GM23338 (cell line): ENCODE data around the gene ITGA1. TPM values are rescaled to one million over a fixed set of nuclear protein-coding genes. Genes with fewer than 3 reads are reported as not detected.

ENCODE experiments used
- ATAC-seq: fragments of 200-7000 bp; cut with Tn5 transposase; 3 replicates; pipeline ENCODE4 v1.9.1; 2020
- DNase-seq: peaks from one replicate; pipeline ENCODE4 v3.0.0-alpha.2; 2015; ENCODE audit warnings: low spot score
- H2AFZ ChIP-seq: fragments of 200-600 bp; sonication (generic); 2 replicates; pipeline ENCODE4 v1.8.0; 2016; ENCODE audit warnings: antibody characterized with exemption, mild to moderate bottlenecking, moderate library complexity
- H3F3A ChIP-seq: fragments of 200-600 bp; sonication (generic); replicated peaks from 2 replicates; pipeline ENCODE4 v1.8.0; 2017; ENCODE audit warnings: antibody characterized with exemption, mixed run types, low read depth
- H3K27ac ChIP-seq: fragments of 200-600 bp; sonication (generic); 2 replicates; pipeline ENCODE4 v1.6.1; 2016; ENCODE audit warnings: low read depth
- H3K27me3 ChIP-seq: fragments of 200-600 bp; sonication (generic); 2 replicates; pipeline ENCODE4 v1.8.0; 2016; ENCODE audit warnings: mild to moderate bottlenecking, mixed run types, moderate library complexity; ENCODE audit not compliant: insufficient read depth
- H3K36me3 ChIP-seq: fragments of 200-600 bp; sonication (generic); 2 replicates; pipeline ENCODE4 v1.8.0; 2016; ENCODE audit warnings: mild to moderate bottlenecking; ENCODE audit not compliant: insufficient read depth
- H3K4me1 ChIP-seq: fragments of 200-600 bp; sonication (generic); 2 replicates; pipeline ENCODE4 v1.8.0; 2016; ENCODE audit warnings: mild to moderate bottlenecking, moderate library complexity; ENCODE audit not compliant: insufficient read depth
- H3K4me2 ChIP-seq: fragments of 200-600 bp; sonication (generic); 2 replicates; pipeline ENCODE4 v1.7.1; 2017; ENCODE audit warnings: mixed run types
- H3K4me3 ChIP-seq: fragments of 200-600 bp; sonication (generic); 2 replicates; pipeline ENCODE4 v1.6.1; 2016; ENCODE audit warnings: mixed run types
- H3K79me2 ChIP-seq: fragments of 200-600 bp; sonication (generic); replicated peaks from 2 replicates; pipeline ENCODE4 v1.8.0; 2017; ENCODE audit warnings: mild to moderate bottlenecking; ENCODE audit not compliant: insufficient read depth
- H3K9me2 ChIP-seq: fragments of 200-600 bp; sonication (generic); 2 replicates; pipeline ENCODE4 v1.8.0; 2017; ENCODE audit not compliant: insufficient read depth
- H4K20me1 ChIP-seq: fragments of 200-600 bp; sonication (generic); replicated peaks from 2 replicates; pipeline ENCODE4 v1.8.0; 2017; ENCODE audit warnings: mild to moderate bottlenecking; ENCODE audit not compliant: insufficient read depth
- H3K27ac Mint-ChIP-seq: 2 replicates; pipeline ENCODE4 v1.8.0; 2020; ENCODE audit warnings: inconsistent platforms, mild to moderate bottlenecking, moderate library complexity, mixed read lengths
- H3K27me3 Mint-ChIP-seq: 3 replicates; pipeline ENCODE4 v1.8.0; 2022; ENCODE audit warnings: low read depth, mild to moderate bottlenecking, moderate library complexity, mixed read lengths, inconsistent platforms; ENCODE audit not compliant: insufficient read depth, poor library complexity
- H3K36me3 Mint-ChIP-seq: 3 replicates; pipeline ENCODE4 v1.8.0; 2021; ENCODE audit warnings: low read depth, mild to moderate bottlenecking, inconsistent platforms, moderate library complexity, mixed read lengths
- H3K4me1 Mint-ChIP-seq: 3 replicates; pipeline ENCODE4 v1.8.0; 2020; ENCODE audit warnings: mild to moderate bottlenecking, inconsistent platforms, mixed read lengths
- H3K4me3 Mint-ChIP-seq: 3 replicates; pipeline ENCODE4 v1.8.0; 2021; ENCODE audit warnings: moderate library complexity, mild to moderate bottlenecking, inconsistent platforms, mixed read lengths
- H3K9me3 Mint-ChIP-seq: 3 replicates; pipeline ENCODE4 v1.8.0; 2020; ENCODE audit warnings: moderate library complexity, mild to moderate bottlenecking, inconsistent platforms, mixed read lengths
- CREB1 ChIP-seq: fragments of 250-450 bp; sonication (Bioruptor Pico); IDR thresholded peaks from 2 replicates; pipeline ENCODE4 v1.5.0; 2020; ENCODE audit warnings: low read depth, mild to moderate bottlenecking, moderate library complexity
- EZH2 ChIP-seq: fragments of 200-600 bp; sonication (generic); IDR thresholded peaks from one replicate; pipeline ENCODE4 v1.8.0; 2017; ENCODE audit warnings: antibody characterized with exemption, mild to moderate bottlenecking, low read depth; ENCODE audit not compliant: unreplicated experiment
- EZH2phosphoT487 ChIP-seq: fragments of 200-600 bp; sonication (generic); IDR thresholded peaks from one replicate; pipeline ENCODE4 v1.8.1; 2018; ENCODE audit warnings: antibody characterized with exemption; ENCODE audit not compliant: unreplicated experiment
- JUNB ChIP-seq: IDR thresholded peaks from one replicate; pipeline ENCODE4 v1.6.1; 2016; ENCODE audit warnings: antibody characterized with exemption; ENCODE audit not compliant: unreplicated experiment
- POLR2AphosphoS5 ChIP-seq: IDR thresholded peaks from 2 replicates; pipeline ENCODE4 v1.6.1; 2016; ENCODE audit warnings: antibody characterized with exemption, low read depth
- STAT1 ChIP-seq: IDR thresholded peaks from one replicate; pipeline ENCODE4 v1.6.1; 2016; ENCODE audit warnings: antibody characterized with exemption; ENCODE audit not compliant: unreplicated experiment
- ZNF114 ChIP-seq: fragments of 250-450 bp; sonication (Bioruptor Pico); IDR thresholded peaks from 2 replicates; pipeline ENCODE4 v1.5.0; 2020; ENCODE audit warnings: mild to moderate bottlenecking, moderate library complexity
- ZNF331 ChIP-seq: fragments of 250-450 bp; sonication (Bioruptor Pico); IDR thresholded peaks from 2 replicates; pipeline ENCODE4 v1.5.0; 2020; ENCODE audit warnings: low read depth, mild to moderate bottlenecking, moderate library complexity
- polyA plus RNA-seq: library from polyadenylated mRNA; unstranded; fragments of >200 nt; fragmentation: Nextera tagmentation; extraction: Ambion mirVana; gene quantifications from 2 replicates; pipeline ENCODE4 v1.2.1, GENCODE V29; 2016
- total RNA-seq: library from RNA; depleted of rRNA; stranded (reverse); fragments of >200 nt; shearing (Covaris generic); gene quantifications from 2 replicates; pipeline ENCODE4 v1.2.3, GENCODE V29; 2014
- TF ChIP-seq, protein P1 (sequence below): IDR thresholded peaks from 2 replicates; pipeline ENCODE4 v1.6.1; 2016; ENCODE audit warnings: antibody characterized with exemption
- TF ChIP-seq, protein P2 (sequence below): fragments of 250-450 bp; sonication (Bioruptor Pico); IDR thresholded peaks from 2 replicates; pipeline ENCODE4 v1.5.0; 2020; ENCODE audit warnings: mild to moderate bottlenecking, moderate library complexity
- TF ChIP-seq, protein P3 (sequence below): IDR thresholded peaks from one replicate; pipeline ENCODE4 v1.6.1; 2018; ENCODE audit warnings: antibody characterized with exemption; ENCODE audit not compliant: unreplicated experiment

Gene ITGA1
- total and polyA plus RNA-seq, 2 experiments from 2014 or later: 1.8 to 4.9 TPM

DNA sequence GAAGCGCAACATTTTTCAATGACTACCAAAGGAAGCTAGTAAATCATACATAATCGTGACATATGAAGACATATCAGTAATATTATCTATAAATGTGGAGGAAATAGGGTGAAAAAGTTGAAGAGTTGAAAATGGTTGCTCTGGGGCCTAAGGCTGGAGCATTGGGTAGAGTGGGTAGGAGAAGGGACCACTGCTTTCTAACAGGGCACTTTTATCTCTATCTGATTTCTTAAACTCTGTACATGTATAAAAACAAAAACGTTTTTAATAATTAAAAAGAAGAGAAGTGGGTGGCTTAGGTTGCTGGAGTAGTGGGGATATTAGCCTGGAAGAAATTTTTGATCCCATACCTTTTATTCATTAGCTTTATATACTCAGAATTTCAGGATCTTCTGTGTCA is 44.2 kb upstream of the ITGA1 start:
- H3K36me3 ChIP-seq: no peaks in the 10 kb centered on the region
- Mint-ChIP-seq H3K4me1 (no peaks in the 10 kb centered on the region), H3K27me3 (no peaks in the 10 kb centered on the region), H3K4me3 (no peak overlapping the region), H3K9me3 (no peaks in the 10 kb centered on the region), H3K27ac (no peak overlapping the region), H3K36me3 (no peaks in the 10 kb centered on the region)
- no peak overlapping the region for H3K4me2 ChIP-seq
- no peak for ATAC-seq
- H3K27me3 ChIP-seq: no peaks in the 10 kb centered on the region
- peaks cover 3% of the 10 kb centered on the region; the same call in 1 of the 2 replicates for H3K9me2 ChIP-seq
- no peak for TF ChIP-seq POLR2AphosphoS5
- TF ChIP-seq ZNF114 (CRISPR knock-in tag): no peak
- TF ChIP-seq, protein P1, sequence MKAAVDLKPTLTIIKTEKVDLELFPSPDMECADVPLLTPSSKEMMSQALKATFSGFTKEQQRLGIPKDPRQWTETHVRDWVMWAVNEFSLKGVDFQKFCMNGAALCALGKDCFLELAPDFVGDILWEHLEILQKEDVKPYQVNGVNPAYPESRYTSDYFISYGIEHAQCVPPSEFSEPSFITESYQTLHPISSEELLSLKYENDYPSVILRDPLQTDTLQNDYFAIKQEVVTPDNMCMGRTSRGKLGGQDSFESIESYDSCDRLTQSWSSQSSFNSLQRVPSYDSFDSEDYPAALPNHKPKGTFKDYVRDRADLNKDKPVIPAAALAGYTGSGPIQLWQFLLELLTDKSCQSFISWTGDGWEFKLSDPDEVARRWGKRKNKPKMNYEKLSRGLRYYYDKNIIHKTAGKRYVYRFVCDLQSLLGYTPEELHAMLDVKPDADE: no peak
- no peak for TF ChIP-seq ZNF331 (CRISPR knock-in tag)
- TF ChIP-seq EZH2: no peak
- TF ChIP-seq, protein P2, sequence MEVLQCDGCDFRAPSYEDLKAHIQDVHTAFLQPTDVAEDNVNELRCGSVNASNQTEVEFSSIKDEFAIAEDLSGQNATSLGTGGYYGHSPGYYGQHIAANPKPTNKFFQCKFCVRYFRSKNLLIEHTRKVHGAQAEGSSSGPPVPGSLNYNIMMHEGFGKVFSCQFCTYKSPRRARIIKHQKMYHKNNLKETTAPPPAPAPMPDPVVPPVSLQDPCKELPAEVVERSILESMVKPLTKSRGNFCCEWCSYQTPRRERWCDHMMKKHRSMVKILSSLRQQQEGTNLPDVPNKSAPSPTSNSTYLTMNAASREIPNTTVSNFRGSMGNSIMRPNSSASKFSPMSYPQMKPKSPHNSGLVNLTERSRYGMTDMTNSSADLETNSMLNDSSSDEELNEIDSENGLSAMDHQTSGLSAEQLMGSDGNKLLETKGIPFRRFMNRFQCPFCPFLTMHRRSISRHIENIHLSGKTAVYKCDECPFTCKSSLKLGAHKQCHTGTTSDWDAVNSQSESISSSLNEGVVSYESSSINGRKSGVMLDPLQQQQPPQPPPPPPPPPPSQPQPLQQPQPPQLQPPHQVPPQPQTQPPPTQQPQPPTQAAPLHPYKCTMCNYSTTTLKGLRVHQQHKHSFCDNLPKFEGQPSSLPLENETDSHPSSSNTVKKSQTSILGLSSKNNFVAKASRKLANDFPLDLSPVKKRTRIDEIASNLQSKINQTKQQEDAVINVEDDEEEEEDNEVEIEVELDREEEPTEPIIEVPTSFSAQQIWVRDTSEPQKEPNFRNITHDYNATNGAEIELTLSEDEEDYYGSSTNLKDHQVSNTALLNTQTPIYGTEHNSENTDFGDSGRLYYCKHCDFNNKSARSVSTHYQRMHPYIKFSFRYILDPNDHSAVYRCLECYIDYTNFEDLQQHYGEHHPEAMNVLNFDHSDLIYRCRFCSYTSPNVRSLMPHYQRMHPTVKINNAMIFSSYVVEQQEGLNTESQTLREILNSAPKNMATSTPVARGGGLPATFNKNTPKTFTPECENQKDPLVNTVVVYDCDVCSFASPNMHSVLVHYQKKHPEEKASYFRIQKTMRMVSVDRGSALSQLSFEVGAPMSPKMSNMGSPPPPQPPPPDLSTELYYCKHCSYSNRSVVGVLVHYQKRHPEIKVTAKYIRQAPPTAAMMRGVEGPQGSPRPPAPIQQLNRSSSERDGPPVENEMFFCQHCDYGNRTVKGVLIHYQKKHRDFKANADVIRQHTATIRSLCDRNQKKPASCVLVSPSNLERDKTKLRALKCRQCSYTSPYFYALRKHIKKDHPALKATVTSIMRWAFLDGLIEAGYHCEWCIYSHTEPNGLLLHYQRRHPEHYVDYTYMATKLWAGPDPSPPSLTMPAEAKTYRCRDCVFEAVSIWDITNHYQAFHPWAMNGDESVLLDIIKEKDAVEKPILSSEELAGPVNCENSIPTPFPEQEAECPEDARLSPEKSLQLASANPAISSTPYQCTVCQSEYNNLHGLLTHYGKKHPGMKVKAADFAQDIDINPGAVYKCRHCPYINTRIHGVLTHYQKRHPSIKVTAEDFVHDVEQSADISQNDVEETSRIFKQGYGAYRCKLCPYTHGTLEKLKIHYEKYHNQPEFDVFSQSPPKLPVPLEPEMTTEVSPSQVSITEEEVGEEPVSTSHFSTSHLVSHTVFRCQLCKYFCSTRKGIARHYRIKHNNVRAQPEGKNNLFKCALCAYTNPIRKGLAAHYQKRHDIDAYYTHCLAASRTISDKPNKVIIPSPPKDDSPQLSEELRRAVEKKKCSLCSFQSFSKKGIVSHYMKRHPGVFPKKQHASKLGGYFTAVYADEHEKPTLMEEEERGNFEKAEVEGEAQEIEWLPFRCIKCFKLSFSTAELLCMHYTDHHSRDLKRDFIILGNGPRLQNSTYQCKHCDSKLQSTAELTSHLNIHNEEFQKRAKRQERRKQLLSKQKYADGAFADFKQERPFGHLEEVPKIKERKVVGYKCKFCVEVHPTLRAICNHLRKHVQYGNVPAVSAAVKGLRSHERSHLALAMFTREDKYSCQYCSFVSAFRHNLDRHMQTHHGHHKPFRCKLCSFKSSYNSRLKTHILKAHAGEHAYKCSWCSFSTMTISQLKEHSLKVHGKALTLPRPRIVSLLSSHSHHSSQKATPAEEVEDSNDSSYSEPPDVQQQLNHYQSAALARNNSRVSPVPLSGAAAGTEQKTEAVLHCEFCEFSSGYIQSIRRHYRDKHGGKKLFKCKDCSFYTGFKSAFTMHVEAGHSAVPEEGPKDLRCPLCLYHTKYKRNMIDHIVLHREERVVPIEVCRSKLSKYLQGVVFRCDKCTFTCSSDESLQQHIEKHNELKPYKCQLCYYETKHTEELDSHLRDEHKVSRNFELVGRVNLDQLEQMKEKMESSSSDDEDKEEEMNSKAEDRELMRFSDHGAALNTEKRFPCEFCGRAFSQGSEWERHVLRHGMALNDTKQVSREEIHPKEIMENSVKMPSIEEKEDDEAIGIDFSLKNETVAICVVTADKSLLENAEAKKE (CRISPR knock-in tag): no peak
- TF ChIP-seq EZH2phosphoT487: no peak
- TF ChIP-seq, protein P3, sequence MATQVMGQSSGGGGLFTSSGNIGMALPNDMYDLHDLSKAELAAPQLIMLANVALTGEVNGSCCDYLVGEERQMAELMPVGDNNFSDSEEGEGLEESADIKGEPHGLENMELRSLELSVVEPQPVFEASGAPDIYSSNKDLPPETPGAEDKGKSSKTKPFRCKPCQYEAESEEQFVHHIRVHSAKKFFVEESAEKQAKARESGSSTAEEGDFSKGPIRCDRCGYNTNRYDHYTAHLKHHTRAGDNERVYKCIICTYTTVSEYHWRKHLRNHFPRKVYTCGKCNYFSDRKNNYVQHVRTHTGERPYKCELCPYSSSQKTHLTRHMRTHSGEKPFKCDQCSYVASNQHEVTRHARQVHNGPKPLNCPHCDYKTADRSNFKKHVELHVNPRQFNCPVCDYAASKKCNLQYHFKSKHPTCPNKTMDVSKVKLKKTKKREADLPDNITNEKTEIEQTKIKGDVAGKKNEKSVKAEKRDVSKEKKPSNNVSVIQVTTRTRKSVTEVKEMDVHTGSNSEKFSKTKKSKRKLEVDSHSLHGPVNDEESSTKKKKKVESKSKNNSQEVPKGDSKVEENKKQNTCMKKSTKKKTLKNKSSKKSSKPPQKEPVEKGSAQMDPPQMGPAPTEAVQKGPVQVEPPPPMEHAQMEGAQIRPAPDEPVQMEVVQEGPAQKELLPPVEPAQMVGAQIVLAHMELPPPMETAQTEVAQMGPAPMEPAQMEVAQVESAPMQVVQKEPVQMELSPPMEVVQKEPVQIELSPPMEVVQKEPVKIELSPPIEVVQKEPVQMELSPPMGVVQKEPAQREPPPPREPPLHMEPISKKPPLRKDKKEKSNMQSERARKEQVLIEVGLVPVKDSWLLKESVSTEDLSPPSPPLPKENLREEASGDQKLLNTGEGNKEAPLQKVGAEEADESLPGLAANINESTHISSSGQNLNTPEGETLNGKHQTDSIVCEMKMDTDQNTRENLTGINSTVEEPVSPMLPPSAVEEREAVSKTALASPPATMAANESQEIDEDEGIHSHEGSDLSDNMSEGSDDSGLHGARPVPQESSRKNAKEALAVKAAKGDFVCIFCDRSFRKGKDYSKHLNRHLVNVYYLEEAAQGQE: no peak
- no peak for TF ChIP-seq CREB1 (CRISPR knock-in tag)
- no peak for TF ChIP-seq JUNB
- no peak for TF ChIP-seq STAT1
- no peak overlapping the region; the same call in 1 of the 2 replicates for H2AFZ ChIP-seq
- H3F3A ChIP-seq: no peaks in the 10 kb centered on the region
- DNase-seq: no peak
- no peaks in the 10 kb centered on the region for H3K4me1 ChIP-seq
- no peak overlapping the region for H3K4me3 ChIP-seq
- H4K20me1 ChIP-seq: no peaks in the 10 kb centered on the region
- no peaks in the 10 kb centered on the region for H3K79me2 ChIP-seq
- no peak overlapping the region for H3K27ac ChIP-seq
